DMS114 treated with DMSO at 0.1 percent for 48 hours (cell line): ENCODE measurements around the gene TOP1.
A peak's percentile ranks its signal among the peaks of the same experiment; 100 is the strongest.

Source experiments
- DNase-seq: peaks from one replicate; lab custom pipeline; 2025; ENCODE audit not compliant: unreplicated experiment; lab: John Stamatoyannopoulos, UW

TOP1 gene

DNA sequence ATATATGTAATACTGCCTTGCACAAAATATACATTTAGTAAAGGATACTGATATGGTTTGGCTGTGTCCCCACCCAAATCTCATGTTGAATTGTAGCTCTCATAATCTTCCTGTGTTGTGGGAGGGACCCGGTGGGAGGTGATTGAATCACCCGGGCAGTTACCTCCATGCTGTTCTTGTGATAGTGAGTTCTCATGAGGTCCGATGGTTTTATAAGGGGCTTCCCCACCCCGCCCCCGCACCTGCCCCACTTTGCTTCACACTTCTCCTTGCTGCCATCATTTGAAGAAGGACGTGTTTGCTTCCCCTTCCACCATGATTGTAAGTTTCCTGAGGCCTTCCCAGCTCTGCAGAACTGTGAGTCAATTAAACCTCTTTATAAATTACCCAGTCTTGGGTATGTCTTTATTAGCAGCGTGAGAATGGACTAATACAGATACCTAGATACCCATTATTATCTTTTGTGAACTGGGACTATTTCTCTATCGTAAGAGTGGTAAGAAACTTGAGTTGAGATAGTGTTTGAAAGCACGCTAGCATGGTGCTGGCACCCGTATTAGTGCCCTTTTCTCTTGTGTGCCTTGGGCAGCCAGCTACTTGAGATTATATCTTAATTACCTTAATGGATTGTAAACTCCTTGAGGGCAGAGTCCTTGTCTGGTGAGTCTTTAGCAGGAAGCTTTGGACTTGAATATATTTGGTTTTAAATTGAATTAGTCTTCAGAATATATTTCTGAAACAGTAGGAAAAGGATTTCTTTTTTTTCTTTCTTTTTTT lies 25.6 kb downstream of the TOP1 start:
- no peak for DNase-seq

DNA sequence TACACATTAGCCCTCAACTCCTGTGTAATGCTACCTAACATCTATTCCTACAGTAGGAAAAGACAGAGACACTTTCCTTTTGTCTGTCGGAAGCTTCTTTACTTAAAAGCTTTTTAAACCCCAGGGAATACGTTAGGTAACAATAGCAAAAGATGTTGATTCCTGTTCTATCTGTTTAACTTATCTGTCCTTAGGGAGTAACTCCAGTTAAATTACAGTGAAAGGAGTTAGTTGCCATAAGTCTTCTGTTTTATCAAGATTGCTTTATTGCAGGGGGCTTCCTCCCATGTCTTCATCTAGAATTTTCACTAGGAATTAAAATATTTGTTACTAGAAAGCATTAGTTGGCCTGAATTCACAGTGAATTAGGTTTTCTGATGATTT lies 26.2 kb downstream of the TOP1 start:
- no peak for DNase-seq

DNA sequence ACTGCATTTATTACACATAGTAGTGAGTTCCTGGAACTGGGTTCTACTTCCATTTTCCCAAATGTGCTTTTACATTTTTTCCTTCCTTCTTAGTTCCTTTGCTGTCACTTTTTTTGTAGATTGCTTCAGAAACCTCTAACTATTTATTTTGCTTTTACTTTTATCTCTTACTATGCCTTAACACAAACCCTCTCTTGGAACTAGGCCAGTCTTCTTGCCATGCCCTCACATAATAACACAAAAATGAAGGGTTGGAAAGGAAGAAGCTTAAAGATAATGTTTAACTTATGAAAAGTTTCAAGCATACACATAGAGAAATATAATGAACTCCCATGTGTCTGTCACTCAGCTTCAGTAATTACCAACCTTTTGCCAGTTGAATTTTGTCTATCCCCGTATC lies 27.1 kb downstream of the TOP1 start:
- DNase-seq = no peak

DNA sequence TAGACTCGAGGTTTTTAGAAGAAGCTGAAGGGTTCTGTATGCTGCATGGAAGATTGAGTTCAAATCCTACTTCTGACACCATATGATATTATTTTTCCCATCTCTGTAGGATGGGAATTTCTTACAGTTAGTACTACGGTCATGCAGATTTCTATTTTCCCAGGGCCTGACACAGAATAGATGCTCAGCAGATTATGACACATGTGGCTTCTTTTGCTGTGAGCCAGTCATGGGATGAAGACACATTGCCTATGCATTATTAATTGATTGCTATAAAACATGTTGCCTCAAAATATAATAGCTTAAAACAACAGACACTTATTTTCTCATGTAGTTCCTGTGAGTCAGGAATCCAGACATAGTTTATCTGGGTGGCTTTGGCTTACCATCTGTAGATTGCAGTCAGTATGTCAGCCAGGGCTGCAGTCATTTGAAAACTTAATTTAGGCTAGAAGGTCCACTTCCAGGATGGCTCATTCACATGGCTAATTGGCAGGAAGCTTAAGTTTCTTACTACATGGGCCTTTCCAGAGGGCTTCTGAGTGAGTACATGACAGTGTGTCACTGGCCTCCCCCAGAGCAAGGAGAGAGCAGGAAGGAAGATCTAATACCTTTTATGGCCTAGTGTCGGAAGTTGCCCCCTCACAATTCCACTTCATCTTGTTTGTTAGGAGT lies 29.5 kb downstream of the TOP1 start:
- DNase-seq = no peak

DNA sequence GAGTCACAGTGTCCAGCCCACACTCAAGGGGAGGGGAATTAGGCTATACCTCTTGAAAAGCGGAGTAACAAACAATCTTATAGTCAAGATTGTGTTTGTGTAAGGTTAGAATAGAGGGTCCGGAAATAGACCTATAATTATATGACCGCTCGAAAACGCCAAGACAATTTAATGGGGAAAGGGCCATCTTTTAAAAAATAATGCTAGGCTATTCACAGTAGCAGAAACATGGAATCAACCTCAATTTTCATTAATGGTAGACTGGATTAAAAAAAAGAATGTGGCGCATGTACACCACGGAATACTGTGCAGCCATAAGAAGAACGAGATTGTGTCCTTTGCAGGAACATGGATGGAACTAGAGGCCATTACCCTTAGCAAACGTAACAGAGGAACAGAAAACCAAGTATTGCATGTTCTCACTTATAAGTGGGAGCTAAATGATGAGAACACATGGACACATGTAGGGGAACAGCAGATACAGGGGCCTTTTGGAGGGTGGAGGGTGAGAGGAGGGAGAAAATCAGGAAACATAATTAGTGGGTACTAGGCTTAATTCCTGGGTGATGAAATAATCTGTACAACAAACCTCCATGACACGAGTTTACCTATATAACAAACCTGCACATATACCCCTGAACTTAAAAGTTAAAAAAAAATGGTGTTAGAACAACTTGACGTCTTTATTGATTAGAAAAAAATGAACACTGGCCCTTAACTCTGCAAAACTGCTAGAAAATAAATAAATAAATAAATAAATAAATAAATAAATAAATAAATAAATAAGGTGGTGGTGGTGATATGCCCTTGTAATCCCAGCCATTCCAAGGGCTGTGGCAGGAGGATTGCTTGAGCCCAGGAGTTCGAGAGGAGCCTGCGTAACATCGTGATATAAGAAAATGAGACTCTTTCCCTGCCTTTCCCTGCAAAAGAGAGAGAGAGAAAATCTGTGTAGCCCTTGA lies 30.3 kb downstream of the TOP1 start:
- DNase-seq = no peak

DNA sequence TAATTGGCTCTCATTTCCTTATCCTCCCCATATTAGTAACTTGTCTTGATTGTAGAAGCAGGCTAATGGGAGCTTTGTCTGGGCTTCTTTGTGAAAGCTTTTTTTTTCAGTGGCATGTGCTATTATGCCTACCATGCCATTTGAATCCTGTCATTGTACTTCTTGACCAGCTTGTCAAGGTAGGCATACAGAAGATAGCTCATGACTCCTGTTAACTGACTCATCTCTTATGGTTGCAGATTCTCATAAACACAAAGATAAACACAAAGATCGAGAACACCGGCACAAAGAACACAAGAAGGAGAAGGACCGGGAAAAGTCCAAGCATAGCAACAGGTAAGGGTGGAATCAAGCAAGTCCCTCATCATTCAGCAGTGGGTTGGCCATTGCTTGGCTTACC lies 32.5 kb downstream of the TOP1 start:
- no peak for DNase-seq

DNA sequence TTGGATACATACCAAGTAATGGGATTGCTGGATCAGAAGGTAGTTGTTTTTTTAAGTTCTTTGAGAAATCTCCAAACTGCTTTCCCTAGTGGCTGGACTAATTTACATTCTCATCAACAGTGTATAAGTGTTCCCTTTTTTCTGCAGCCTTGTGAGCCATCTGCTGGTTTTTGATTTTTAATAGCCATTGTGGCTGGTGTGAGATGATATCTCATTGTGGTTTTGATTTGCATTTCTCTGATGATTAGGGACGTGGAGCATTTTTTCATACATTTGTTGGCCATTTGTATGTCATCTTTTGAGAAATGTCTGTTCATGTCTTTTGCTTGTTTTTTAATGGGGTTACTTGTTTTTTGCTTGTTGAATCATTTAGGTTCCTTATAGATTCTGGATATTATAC lies 34.8 kb downstream of the TOP1 start:
- DNase-seq = no peak

DNA sequence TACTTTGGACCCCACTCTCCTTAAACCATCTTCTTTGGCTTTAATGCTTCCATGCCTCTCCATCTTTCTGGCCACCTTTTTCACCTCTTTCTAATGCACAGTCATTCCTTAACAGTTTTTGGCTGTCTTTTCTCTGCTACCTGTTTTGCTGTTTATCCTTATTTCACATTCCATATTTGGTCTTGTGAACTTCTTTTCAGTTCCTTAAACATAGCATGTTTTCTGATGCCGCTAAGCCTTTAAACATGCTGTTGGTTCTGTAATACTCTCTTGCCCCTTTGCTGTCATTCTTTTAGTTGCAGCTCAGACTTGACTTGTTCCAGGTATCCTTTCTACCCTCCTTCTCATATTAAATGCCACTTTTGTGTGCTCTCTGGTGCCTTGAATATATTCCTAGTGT lies 35.8 kb downstream of the TOP1 start:
- no peak for DNase-seq

DNA sequence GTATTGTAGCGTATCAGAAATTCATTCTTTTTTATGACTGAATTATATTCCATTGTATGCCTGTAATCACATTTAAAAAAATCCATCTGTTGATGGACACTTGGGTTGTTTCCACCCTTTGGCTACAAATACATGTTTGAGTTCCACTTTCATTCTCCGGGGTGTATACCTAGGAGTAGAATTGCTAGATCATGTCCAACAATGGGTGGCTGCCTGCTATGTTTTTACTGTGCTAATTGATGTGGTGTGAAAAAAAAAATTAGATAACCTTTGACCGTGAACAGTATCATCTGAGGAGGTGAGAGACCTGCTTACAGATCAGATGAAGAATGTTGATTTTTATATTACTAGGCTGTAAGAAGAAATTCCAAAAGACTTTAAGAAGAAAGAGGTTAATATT lies 37.1 kb downstream of the TOP1 start:
- no peak for DNase-seq

DNA sequence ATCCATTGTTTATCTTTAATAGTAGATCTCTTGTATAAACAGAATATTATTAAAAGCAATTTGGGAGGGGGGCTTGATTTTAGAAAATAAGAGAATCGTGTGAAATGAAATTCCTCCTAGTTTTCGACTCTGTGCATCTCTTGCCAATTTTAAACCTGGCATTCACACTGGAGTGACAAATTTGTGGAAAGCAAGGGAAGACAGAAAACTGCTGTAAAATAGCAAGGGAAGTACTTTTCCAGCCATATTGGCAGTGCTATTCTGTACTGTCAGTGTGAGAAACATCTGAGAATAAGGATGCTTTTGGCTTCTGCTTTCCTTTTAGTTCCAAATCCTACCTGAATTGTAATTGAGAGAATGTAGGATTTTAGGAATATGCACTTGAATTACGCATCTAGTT lies 40.2 kb downstream of the TOP1 start:
- no peak for DNase-seq

DNA sequence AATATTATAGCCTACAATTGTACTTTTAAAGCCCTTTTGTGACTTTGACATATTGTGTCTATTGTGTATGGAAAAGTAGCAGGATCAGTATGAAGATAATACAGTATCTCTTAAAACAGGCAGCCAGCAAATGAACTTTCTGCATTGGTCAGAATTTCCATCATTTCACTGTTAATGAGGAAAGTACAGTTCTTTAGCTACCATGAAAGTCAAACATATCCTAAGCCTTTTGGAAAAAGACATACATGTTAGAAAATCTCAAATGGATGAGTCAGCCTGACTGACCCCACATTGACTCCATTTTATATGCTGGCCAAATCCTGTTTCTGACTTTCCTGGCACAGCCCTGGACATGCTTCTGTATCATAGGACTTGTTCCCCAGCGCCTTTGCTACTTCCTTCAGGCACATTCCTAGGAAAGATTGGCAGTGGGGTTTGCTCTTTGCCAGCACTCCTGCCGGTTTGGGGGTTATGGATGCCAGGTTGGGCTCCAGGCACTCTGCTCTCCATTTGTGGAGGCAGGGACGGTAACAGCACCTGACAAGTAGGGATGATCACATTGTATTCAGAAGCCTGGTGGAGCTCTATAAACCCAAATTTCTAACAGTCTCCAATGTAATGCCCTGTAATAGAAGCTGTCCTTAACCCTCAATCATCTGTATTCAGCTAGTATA lies 43.7 kb downstream of the TOP1 start:
- no peak for DNase-seq

DNA sequence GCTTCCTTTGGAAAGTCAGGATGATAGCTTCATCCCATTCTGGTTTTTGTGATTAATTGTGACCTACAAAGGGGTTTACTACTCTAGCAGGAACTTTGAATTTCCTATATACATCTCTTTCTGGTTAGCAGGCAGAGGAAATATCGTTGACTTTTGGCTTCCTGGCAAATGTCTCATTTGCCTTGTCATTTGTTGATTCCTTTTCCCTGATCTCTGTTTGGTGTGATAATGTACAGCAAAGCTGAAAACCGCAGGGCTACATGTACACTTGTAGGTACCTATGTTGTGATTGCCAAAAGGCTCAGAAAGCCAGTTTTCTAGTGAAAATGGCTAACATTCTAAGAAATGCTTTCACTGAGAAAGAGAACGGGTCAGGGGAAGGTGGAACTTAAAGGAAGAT lies 44.3 kb downstream of the TOP1 start:
- DNase-seq = no peak

DNA sequence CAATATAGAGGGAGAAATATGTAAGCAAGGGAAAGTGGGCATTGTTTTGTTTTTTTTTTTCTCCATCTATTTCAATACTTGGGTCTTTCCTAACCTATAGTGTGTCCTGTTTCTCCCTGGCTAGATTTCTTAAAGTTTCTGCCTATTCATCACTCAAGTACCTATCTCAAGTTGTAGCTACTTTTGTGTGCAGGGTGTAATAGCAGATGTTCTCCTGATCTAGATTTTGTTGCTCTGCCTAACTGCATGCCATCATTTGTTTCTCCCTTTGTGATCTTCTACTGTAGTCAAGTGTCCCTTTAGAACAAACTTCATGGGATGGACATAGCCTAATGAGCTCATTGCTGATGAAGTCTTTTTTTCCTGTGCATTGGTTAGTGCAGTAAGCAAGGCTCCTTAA lies 45.8 kb downstream of the TOP1 start:
- no peak for DNase-seq

DNA sequence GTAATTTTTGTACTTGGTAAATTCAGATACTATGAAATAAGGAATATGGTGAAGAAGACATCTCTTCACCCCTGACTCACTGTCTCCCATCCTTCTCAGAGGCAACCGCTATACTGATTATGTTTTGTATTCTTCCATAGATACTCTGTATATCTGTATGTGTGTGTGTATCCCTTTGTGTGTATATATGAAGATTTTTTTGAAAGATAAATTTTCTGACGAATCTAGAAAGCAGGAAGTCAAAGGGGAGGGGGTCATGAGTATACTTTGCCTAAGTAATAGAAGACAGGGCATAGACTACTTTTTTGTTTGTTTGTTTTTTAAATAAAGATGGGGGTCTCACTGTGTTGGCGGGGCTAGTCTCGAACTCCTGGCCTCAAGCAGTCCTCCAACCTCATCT lies 48.2 kb downstream of the TOP1 start:
- no peak for DNase-seq

DNA sequence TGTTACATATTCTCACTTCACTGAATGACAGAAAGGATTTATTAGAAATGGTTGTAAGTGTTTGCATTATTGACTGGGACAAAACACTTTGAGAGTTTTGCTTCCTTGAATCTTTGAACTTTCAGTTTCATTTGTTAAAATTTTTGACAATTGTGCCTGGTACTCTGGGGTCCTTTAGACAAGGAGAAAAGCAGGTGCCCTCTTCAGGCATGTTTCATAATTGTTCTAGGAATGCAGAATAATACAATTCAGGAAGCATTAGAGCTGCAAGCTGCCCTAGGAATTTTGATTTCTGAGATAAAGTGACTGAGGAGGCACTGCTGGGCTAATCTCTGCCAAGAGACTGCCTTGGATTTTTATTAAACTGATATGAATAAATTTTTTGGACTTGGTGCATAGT lies 49.7 kb downstream of the TOP1 start:
- DNase-seq = peak; percentile 5

DNA sequence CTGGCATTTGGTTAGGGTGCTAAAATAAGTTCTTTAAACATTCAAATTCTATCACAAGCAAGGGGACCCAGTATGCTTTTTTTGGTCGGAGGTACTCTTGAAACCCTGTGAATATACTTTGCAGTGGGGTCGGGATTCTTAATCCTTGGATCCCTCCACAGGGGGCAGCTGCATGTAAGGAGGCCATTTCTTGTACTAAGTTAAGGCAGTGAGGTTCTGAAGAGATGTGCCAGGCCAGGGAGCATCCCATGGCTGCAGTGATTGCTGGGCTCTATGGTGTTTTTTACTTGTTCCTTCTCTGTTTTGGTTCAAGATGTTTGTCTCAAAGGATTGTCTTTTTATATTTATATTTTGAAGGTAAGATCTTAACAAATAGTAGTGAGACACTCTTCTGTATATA lies 50.4 kb downstream of the TOP1 start:
- no peak for DNase-seq

DNA sequence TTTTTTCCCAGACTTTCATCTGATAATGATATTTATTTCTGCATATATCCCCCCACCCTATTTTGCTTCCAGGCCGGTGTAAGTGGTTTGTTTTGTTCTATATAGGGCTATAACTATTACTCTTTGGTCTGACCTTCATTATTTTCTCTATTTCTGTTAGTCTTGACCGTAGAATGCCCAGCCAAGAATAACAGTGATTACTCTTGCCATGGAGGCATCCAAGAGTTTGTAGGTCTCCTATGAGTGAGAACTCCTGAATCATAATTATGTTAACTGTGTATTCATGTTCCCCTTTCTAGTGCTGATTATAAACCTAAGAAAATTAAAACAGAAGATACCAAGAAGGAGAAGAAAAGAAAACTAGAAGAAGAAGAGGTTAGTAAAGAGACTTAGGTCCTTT lies 52.2 kb downstream of the TOP1 start:
- no peak for DNase-seq

DNA sequence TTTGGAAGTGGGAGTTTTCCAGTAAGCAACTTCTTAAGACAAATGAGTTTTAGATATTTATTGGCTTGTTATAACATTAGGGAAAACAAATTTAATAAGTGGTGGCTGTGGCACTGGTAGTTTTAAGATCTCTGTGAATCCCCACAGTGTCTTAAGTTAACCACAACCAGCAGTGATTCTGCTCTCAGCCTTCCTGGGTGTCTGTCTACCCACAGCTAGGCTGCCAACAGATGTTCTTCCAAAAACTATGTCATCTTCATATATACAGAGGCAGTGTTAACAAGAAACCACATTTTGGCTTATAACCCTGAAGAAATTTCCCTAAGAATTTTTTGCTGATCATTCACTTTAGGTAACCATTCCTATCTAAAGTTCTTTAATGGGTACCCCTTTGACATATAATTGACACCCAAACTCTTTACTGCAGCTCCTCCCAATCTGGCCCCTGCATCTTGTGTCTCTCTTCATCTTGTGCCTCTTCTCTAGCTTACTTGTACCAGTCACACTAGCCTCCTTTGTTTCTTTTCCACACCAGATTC lies 52.7 kb downstream of the TOP1 start:
- no peak for DNase-seq

DNA sequence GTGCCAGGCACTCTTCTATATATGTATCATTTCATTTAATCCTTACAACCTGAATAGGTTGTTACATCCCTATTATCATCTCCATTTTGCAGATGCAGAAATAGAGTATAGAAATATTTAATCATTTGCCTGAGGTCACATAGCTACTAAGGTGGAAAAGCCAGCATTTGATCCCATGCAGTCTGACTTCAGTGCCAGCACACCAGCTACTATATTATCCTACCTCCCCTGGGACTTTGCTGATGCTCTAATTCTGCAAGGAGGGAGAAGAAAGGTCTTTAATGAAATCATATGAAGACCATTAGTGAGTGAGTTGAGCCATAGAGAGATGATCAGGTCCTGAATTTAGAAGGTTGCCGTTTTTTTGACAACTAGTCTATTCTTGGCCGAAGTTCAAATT lies 53.7 kb downstream of the TOP1 start:
- no peak for DNase-seq

DNA sequence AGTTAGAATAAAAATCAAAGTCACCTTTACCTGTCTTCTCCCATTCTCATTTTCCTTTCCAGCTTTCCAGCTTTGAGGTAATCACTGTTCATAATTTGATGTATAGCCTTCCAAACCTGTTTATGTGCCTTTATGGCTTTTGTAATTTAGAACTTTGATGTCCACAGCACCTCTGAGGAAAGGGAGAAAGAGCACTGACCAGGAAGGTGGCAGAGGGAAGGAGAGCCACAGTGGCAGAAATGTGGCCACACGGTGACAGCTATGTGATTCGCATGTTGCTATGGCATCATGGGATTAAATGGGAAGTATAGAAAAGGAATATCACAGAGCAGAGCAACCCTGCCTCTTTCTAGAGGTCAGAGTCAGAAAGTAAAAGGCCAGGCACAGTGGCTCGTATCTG lies 57.0 kb downstream of the TOP1 start:
- DNase-seq = no peak
